ENCODE results near the gene EHD1. TPM values are rescaled to one million over a fixed set of nuclear protein-coding genes. Genes with fewer than 3 reads are reported as not detected.

Gene EHD1
- total and polyA plus RNA-seq, 7 experiments from 2014 or later = 102 to 263 (median 141) TPM

GRCh38 chr11:64852804-64853509 lies 25.5 kb downstream of the EHD1 start:
- ChIA-PET CTCF (interaction anchor here (0.5 to 29.8 kb wide), 4 partner anchors 11 to 911 kb away, joined by 3 to 945 read pairs (median 142); partner anchors contain the start of gene EHD1), POLR2A (interaction anchor here (0.6 to 29.3 kb wide), 12 partner anchors 9 to 264 kb away, joined by 3 to 1324 read pairs (median 5); partner anchors contain the start of genes CDC42BPG, EHD1, MAP4K2 and RASGRP2)
- H3K36me3 ChIP-seq (ENCODE audit: control insufficient read depth in 2 of 3, insufficient read depth in 3 of 3, low read length in 3 of 3) = peaks cover 9 to 44% (median 13%) of the 10 kb centered on the region in 3 experiments
- H3K9me3 ChIP-seq (ENCODE audit: control insufficient read depth in 2 of 3, low read length in 3 of 3) = no peaks in the 10 kb centered on the region
- no peaks in the 10 kb centered on the region for H3K9me3 Mint-ChIP-seq
- no peaks in the 10 kb centered on the region for H3K27me3 ChIP-seq (ENCODE audit: control insufficient read depth in 2 of 2, insufficient read depth in 2 of 2, low read length in 2 of 2)
- H3K36me3 Mint-ChIP-seq = peaks cover 0 to 31% (median 10%) of the 10 kb centered on the region in 5 donors
- peaks cover 55 to 94% (median 81%) of the 10 kb centered on the region in 7 donors for H3K4me1 Mint-ChIP-seq
- peak overlapping the region; percentile 75 for H3K27ac ChIP-seq (ENCODE audit: low read depth, low read length)
- H3K27me3 Mint-ChIP-seq = no peaks in the 10 kb centered on the region
- H3K4me1 ChIP-seq (ENCODE audit: control insufficient read depth in 2 of 2, insufficient read depth in 2 of 2, low read length in 2 of 2) = peaks cover 87 to 92% of the 10 kb centered on the region in 2 donors
- H3K27ac Mint-ChIP-seq = peak overlapping the region; percentile 87 to 95 (median 90)
- ATAC-seq (peak; percentile 7), DNase-seq (no peak)
- H3K4me3 Mint-ChIP-seq = peak overlapping the region; percentile 61 to 84 (median 74)
- no peak overlapping the region for H3K4me3 ChIP-seq (ENCODE audit: low read length)
- intact Hi-C loops (cut with micrococcal nuclease) = no loop called here

- H3K4me3 Mint-ChIP-seq = peak overlapping the region; percentile 49 to 84 (median 66)
- POLR2A ChIA-PET = interaction anchor here (0.9 to 29.3 kb wide), 5 partner anchors 8 to 76 kb away, joined by 4 to 1324 read pairs (median 23); partner anchors contain the start of genes CDC42BPG, EHD1 and SF1
- Histone ChIP-seq H3K9me3 (ENCODE audit: control insufficient read depth in 2 of 3, low read length in 3 of 3) (no peaks in the 10 kb centered on the region), H3K4me1 (ENCODE audit: control insufficient read depth in 2 of 2, insufficient read depth in 2 of 2, low read length in 2 of 2) (peaks cover 86 to 94% of the 10 kb centered on the region in 2 donors), H3K27ac (ENCODE audit: low read depth, low read length) (peak overlapping the region; percentile 75), H3K27me3 (ENCODE audit: control insufficient read depth in 2 of 2, insufficient read depth in 2 of 2, low read length in 2 of 2) (no peaks in the 10 kb centered on the region), H3K4me3 (ENCODE audit: low read length) (peak overlapping the region; percentile 13), H3K36me3 (ENCODE audit: control insufficient read depth in 2 of 3, insufficient read depth in 3 of 3, low read length in 3 of 3) (peaks cover 9 to 44% (median 13%) of the 10 kb centered on the region in 3 experiments)
- intact Hi-C loops (cut with micrococcal nuclease) = loop anchor here in 1 of 2 donors (1.0 kb wide), 2 partner anchors 7 to 17 kb away; no protein-coding TSS in a partner anchor
- ATAC-seq = no peak
- H3K27me3 Mint-ChIP-seq = no peaks in the 10 kb centered on the region
- no peak for DNase-seq
- H3K4me1 Mint-ChIP-seq = peaks cover 55 to 96% (median 85%) of the 10 kb centered on the region in 7 donors
- peaks cover 0 to 26% (median 10%) of the 10 kb centered on the region in 5 donors for H3K36me3 Mint-ChIP-seq
- no peaks in the 10 kb centered on the region for H3K9me3 Mint-ChIP-seq
- peak overlapping the region; percentile 84 to 95 (median 90) for H3K27ac Mint-ChIP-seq
- CTCF ChIA-PET = interaction anchor here (11.9 to 29.8 kb wide), 2 partner anchors 12 to 34 kb away, joined by 280 to 945 read pairs; partner anchors contain the start of gene EHD1
Measured at GRCh38 chr11:64851831-64852351, 26.5 kb downstream of the EHD1 start.

- ChIA-PET POLR2A (interaction anchor here (0.5 to 29.3 kb wide), 7 partner anchors 13 to 329 kb away, joined by 3 to 1324 read pairs (median 4); partner anchors contain the start of genes EHD1 and SF1), CTCF (interaction anchor here (0.9 to 29.8 kb wide), 3 partner anchors 12 to 260 kb away, joined by 3 to 945 read pairs (median 280); partner anchors contain the start of gene EHD1)
- peak overlapping the region; percentile 84 to 95 (median 90) for H3K27ac Mint-ChIP-seq
- Histone ChIP-seq H3K27ac (ENCODE audit: low read depth, low read length) (peak overlapping the region; percentile 75), H3K36me3 (ENCODE audit: control insufficient read depth in 2 of 3, insufficient read depth in 3 of 3, low read length in 3 of 3) (peaks cover 9 to 36% (median 13%) of the 10 kb centered on the region in 3 experiments), H3K9me3 (ENCODE audit: control insufficient read depth in 2 of 3, low read length in 3 of 3) (no peaks in the 10 kb centered on the region), H3K4me3 (ENCODE audit: low read length) (peak overlapping the region; percentile 13), H3K27me3 (ENCODE audit: control insufficient read depth in 2 of 2, insufficient read depth in 2 of 2, low read length in 2 of 2) (no peaks in the 10 kb centered on the region), H3K4me1 (ENCODE audit: control insufficient read depth in 2 of 2, insufficient read depth in 2 of 2, low read length in 2 of 2) (peaks cover 78 to 86% of the 10 kb centered on the region in 2 donors)
- H3K4me1 Mint-ChIP-seq = peaks cover 55 to 89% (median 77%) of the 10 kb centered on the region in 7 donors
- H3K36me3 Mint-ChIP-seq = peaks cover 0 to 23% (median 10%) of the 10 kb centered on the region in 5 donors
- intact Hi-C loops (cut with micrococcal nuclease) = loop anchor here in 1 of 2 donors (1.0 kb wide), 2 partner anchors 8 to 18 kb away; no protein-coding TSS in a partner anchor
- ATAC-seq = peak; percentile 60
- peak overlapping the region in 9 of 10 donors; percentile 41 to 84 (median 64) for H3K4me3 Mint-ChIP-seq
- H3K27me3 Mint-ChIP-seq = no peaks in the 10 kb centered on the region
- H3K9me3 Mint-ChIP-seq = no peaks in the 10 kb centered on the region
- DNase-seq = peak in 2 of 9 donors; percentile 66 to 68
Measured at GRCh38 chr11:64850979-64851567, 27.3 kb downstream of the EHD1 start.

GRCh38 chr11:64849598-64850356 lies 28.6 kb downstream of the EHD1 start:
- H3K27me3 ChIP-seq (ENCODE audit: control insufficient read depth in 2 of 2, insufficient read depth in 2 of 2, low read length in 2 of 2) = no peaks in the 10 kb centered on the region
- Mint-ChIP-seq H3K4me3 (peak overlapping the region in 2 of 10 donors; percentile 23 to 46), H3K4me1 (peaks cover 47 to 81% (median 71%) of the 10 kb centered on the region in 7 donors), H3K27ac (peak overlapping the region; percentile 19 to 90 (median 79)), H3K9me3 (peaks cover 0 to 2% (median 0%) of the 10 kb centered on the region in 11 donors), H3K36me3 (peaks cover 0 to 14% (median 3%) of the 10 kb centered on the region in 5 donors), H3K27me3 (no peaks in the 10 kb centered on the region)
- H3K4me1 ChIP-seq (ENCODE audit: control insufficient read depth in 2 of 2, insufficient read depth in 2 of 2, low read length in 2 of 2) = peaks cover 65 to 77% of the 10 kb centered on the region in 2 donors
- H3K36me3 ChIP-seq (ENCODE audit: control insufficient read depth in 2 of 3, insufficient read depth in 3 of 3, low read length in 3 of 3) = peaks cover 7 to 23% (median 9%) of the 10 kb centered on the region in 3 experiments
- peak overlapping the region; percentile 34 for H3K27ac ChIP-seq (ENCODE audit: low read depth, low read length)
- DNase-seq (no peak), ATAC-seq (no peak)
- ChIA-PET CTCF (interaction anchor here (0.8 to 29.8 kb wide), 5 partner anchors 14 to 163 kb away, joined by 3 to 945 read pairs (median 8); partner anchors contain the start of genes EHD1 and MAP4K2), POLR2A (interaction anchor here (0.5 to 29.3 kb wide), 12 partner anchors 14 to 284 kb away, joined by 3 to 1324 read pairs (median 4); partner anchors contain the start of genes EHD1, MAP4K2, RASGRP2 and SYVN1)
- H3K4me3 ChIP-seq (ENCODE audit: low read length) = no peak overlapping the region
- intact Hi-C loops (cut with micrococcal nuclease) = loop anchor here in 1 of 2 donors (10.0 kb wide), 1 partner anchor 235 kb away; the partner anchor contains the start of genes CDCA5 and ZFPL1
- no peaks in the 10 kb centered on the region for H3K9me3 ChIP-seq (ENCODE audit: control insufficient read depth in 2 of 3, low read length in 3 of 3)

- no peaks in the 10 kb centered on the region for H3K27me3 Mint-ChIP-seq
Measured at GRCh38 chr11:64848826-64849597, 29.4 kb downstream of the EHD1 start.

More at GRCh38 chr11:64848826-64849597, 29.4 kb downstream of the EHD1 start:
- H3K4me1 Mint-ChIP-seq = peaks cover 44 to 75% (median 68%) of the 10 kb centered on the region in 7 donors
- Histone ChIP-seq H3K27me3 (ENCODE audit: control insufficient read depth in 2 of 2, insufficient read depth in 2 of 2, low read length in 2 of 2) (no peaks in the 10 kb centered on the region), H3K27ac (ENCODE audit: low read depth, low read length) (peak overlapping the region; percentile 34), H3K4me1 (ENCODE audit: control insufficient read depth in 2 of 2, insufficient read depth in 2 of 2, low read length in 2 of 2) (peaks cover 57 to 71% of the 10 kb centered on the region in 2 donors), H3K4me3 (ENCODE audit: low read length) (no peak overlapping the region), H3K9me3 (ENCODE audit: control insufficient read depth in 2 of 3, low read length in 3 of 3) (no peaks in the 10 kb centered on the region), H3K36me3 (ENCODE audit: control insufficient read depth in 2 of 3, insufficient read depth in 3 of 3, low read length in 3 of 3) (peaks cover 0 to 15% (median 2%) of the 10 kb centered on the region in 3 experiments)
- CTCF ChIA-PET = interaction anchor here (0.5 to 29.8 kb wide), 10 partner anchors 15 to 1807 kb away, joined by 3 to 945 read pairs (median 3); partner anchors contain the start of genes EHD1, MAP4K2 and PPP2R5B
- intact Hi-C loops (cut with micrococcal nuclease) = loop anchor here in 1 of 2 donors (10.0 kb wide), 1 partner anchor 236 kb away; the partner anchor contains the start of genes CDCA5 and ZFPL1
- H3K36me3 Mint-ChIP-seq = peaks cover 0 to 8% (median 0%) of the 10 kb centered on the region in 5 donors
- ATAC-seq (no peak), DNase-seq (peak in 6 of 9 donors; percentile 35 to 51 (median 46))
- POLR2A ChIA-PET = interaction anchor here (0.5 to 29.3 kb wide), 19 partner anchors 15 to 285 kb away, joined by 3 to 1324 read pairs (median 4); partner anchors contain the start of genes EHD1, FAU, MAJIN and MAP4K2
- H3K4me3 Mint-ChIP-seq = peak overlapping the region in 7 of 10 donors; percentile 24 to 64 (median 43)
- peaks cover 0 to 2% (median 0%) of the 10 kb centered on the region in 11 donors for H3K9me3 Mint-ChIP-seq
- peak overlapping the region; percentile 54 to 92 (median 85) for H3K27ac Mint-ChIP-seq
